OCI-LY3 (cell line): Measurements from ENCODE around the gene KIF3C.
"Not testable (repeated sequence)": the region's sequence is repeated elsewhere in the genome, so short reads cannot be mapped to it uniquely, and the experiment has no call there.

Source experiments
- H2AFZ ChIP-seq: fragments of 200-600, 300-600 bp; shearing (Covaris generic); 2 replicates; pipeline ENCODE4 v1.6.0; 2014; ENCODE audit warnings: antibody characterized with exemption, low read depth, low read length
- H3K27ac ChIP-seq: fragments of 200-600, 300-600 bp; sonication (generic); 2 replicates; pipeline ENCODE4 v1.5.1; 2014; ENCODE audit warnings: mild to moderate bottlenecking, low read length, moderate library complexity, mixed read lengths
- H3K27me3 ChIP-seq: fragments of 200-600, 300-600 bp; sonication (generic); 2 replicates; pipeline ENCODE4 v1.6.1; 2014; ENCODE audit warnings: low read depth, low read length, mixed read lengths
- H3K36me3 ChIP-seq: fragments of 200-600, 300-600 bp; sonication (generic); replicated peaks from 2 replicates; pipeline ENCODE3; 2014; ENCODE audit warnings: low read depth, low read length, mixed read lengths
- H3K4me1 ChIP-seq: fragments of 300-600, 200-600 bp; sonication (generic); 2 replicates; pipeline ENCODE4 v1.6.1; 2014; ENCODE audit warnings: low read length, mixed read lengths
- H3K4me2 ChIP-seq: fragments of 200-600, 300-600 bp; sonication (generic); 2 replicates; pipeline ENCODE4 v1.6.1; 2014; ENCODE audit warnings: low read length, mixed read lengths
- H3K4me3 ChIP-seq: fragments of 300-600, 200-600 bp; sonication (generic); 2 replicates; pipeline ENCODE4 v1.5.1; 2014; ENCODE audit warnings: antibody characterized with exemption, mild to moderate bottlenecking, low read length, moderate library complexity
- H3K79me2 ChIP-seq: fragments of 300-600, 200-600 bp; shearing (Covaris generic); 2 replicates; pipeline ENCODE4 v1.6.1; 2014; ENCODE audit warnings: mild to moderate bottlenecking, low read length, mixed read lengths
- H3K9ac ChIP-seq: fragments of 300-600, 200-600 bp; shearing (Covaris generic); 2 replicates; pipeline ENCODE4 v1.6.0; 2014; ENCODE audit warnings: mild to moderate bottlenecking, low read length, moderate library complexity
- H3K9me3 ChIP-seq: fragments of 200-600, 300-600 bp; shearing (Covaris generic); 2 replicates; pipeline ENCODE4 v1.6.1; 2014; ENCODE audit warnings: low read length, mixed read lengths; ENCODE audit not compliant: insufficient read depth
- H4K20me1 ChIP-seq: fragments of 200-600, 300-600 bp; sonication (generic); 2 replicates; pipeline ENCODE4 v1.6.1; 2016; ENCODE audit warnings: low read length, mixed read lengths; ENCODE audit not compliant: insufficient read depth
- EZH2phosphoT487 ChIP-seq: fragments of 200-600 bp; shearing (Covaris generic); IDR thresholded peaks from 2 replicates; pipeline ENCODE4 v1.6.1; 2018; ENCODE audit warnings: antibody characterized with exemption, mixed run types, low read depth
- TF ChIP-seq, protein P1 (sequence below): fragments of 200-600, 300-600 bp; sonication (generic); IDR thresholded peaks from 2 replicates; pipeline ENCODE4 v1.5.1; 2014; ENCODE audit warnings: antibody characterized with exemption, low read length, low read depth

KIF3C gene

DNA sequence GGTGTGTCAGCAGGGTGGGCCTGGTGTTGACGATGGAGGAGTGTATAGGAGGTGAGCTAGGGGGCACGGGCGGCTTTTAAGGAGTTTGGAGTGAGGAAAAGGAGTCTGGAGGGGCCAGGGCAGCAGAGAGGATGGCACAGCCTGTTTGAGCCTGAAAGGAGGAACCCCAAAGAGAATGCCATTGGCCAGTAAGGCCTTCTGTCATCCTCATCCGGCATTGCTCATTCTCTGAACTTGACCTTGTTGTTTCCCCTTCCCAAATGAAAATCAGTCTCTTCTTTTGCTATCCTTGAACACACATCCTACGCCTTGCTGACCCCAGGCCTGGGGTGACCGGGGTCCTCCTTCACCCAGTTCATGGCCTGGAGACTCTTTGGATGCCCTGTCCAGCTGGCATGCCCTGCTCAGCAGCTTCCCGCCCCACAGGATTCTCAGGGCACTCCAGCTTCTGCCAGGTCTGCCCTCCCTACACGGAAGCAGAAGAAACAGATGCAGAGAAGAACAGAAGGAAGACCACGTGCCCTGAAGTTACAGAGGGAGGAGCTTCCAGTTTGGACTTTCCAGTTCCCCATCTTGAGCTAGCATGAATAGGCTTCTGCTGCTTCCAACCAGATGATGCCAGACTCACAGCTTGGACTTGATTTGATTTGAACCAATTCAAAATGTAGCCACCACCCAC lies 20.5 kb upstream of the KIF3C start:
- Histone ChIP-seq H2AFZ (peak overlapping the region; percentile 25; the same call in 1 of the 2 replicates), H3K27ac (no peak overlapping the region), H3K4me3 (no peak overlapping the region), H3K36me3 (no peaks in the 10 kb centered on the region), H3K27me3 (no peaks in the 10 kb centered on the region), H3K9ac (no peak overlapping the region), H3K4me1 (peaks cover 25% of the 10 kb centered on the region), H3K9me3 (no peaks in the 10 kb centered on the region), H3K79me2 (no peaks in the 10 kb centered on the region), H3K4me2 (0 out of 2 replicates have a peak overlapping the region, but pooled peaks have one; percentile 13), H4K20me1 (no peaks in the 10 kb centered on the region)
- TF ChIP-seq EZH2phosphoT487: no peak
- TF ChIP-seq, protein P1, sequence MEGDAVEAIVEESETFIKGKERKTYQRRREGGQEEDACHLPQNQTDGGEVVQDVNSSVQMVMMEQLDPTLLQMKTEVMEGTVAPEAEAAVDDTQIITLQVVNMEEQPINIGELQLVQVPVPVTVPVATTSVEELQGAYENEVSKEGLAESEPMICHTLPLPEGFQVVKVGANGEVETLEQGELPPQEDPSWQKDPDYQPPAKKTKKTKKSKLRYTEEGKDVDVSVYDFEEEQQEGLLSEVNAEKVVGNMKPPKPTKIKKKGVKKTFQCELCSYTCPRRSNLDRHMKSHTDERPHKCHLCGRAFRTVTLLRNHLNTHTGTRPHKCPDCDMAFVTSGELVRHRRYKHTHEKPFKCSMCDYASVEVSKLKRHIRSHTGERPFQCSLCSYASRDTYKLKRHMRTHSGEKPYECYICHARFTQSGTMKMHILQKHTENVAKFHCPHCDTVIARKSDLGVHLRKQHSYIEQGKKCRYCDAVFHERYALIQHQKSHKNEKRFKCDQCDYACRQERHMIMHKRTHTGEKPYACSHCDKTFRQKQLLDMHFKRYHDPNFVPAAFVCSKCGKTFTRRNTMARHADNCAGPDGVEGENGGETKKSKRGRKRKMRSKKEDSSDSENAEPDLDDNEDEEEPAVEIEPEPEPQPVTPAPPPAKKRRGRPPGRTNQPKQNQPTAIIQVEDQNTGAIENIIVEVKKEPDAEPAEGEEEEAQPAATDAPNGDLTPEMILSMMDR: no peak

DNA sequence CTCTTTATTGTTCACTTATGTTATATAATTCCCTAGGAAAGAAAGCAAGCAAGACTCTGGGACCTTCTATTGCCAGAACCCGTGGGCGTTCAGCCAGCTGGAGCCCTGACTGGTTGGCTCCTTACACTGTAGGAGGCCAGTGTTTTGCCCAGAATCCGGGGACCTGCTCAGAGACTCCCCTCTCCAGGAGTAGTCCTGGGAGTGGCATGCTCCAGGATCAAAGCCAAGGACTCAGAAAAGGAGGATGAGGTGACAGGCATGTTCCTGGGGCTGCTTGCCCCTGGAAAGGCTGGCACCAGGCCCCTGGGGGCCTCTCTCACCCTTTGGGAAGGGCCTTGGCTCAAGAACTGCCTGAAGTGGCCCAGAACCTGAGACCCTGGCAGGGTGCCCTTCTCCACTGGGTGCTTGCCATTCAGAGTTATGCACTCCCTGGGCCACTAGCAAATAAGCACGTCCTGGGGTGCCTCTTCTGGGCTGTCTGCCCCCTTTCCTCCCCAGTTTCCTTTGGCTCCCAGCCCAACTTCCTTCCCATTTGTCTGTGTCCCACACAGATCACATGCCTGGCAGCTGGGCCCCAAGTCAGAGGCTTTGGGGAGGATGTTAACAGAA lies 19.6 kb upstream of the KIF3C start:
- Histone ChIP-seq H3K4me2 (no peak overlapping the region), H3K79me2 (no peaks in the 10 kb centered on the region), H4K20me1 (no peaks in the 10 kb centered on the region), H3K36me3 (no peaks in the 10 kb centered on the region), H3K27me3 (no peaks in the 10 kb centered on the region), H3K4me3 (no peak overlapping the region), H3K9me3 (no peaks in the 10 kb centered on the region), H3K4me1 (peaks cover 24% of the 10 kb centered on the region), H3K9ac (no peak overlapping the region), H2AFZ (no peak overlapping the region), H3K27ac (no peak overlapping the region)
- TF ChIP-seq EZH2phosphoT487: no peak
- TF ChIP-seq, protein P1: no peak

DNA sequence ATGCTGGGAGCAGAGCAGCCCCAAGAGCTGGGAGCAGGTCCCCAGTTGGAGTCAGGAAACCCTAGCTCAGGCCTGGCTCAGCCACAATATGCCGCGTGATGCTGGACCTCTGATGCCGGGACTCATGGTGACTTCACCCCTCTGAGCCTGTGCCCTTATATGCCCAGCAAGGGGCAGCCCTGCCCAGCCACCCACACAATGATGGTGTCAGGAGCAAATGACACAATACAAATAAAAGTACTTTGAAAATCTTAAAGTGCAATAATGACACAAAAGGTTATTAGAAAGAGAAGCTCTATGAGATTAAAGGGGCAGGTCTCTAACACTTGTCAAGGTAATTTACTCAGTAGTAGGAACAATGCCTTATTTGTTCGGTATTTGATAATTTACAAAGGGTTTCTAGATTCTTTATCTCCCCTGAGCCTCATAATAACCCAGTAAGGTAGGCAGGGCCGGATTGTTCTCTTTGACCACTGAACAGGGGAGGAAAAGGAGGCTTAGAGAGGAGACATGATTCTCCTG lies 18.3 kb upstream of the KIF3C start:
- Histone ChIP-seq H3K27me3 (no peaks in the 10 kb centered on the region), H3K4me2 (no peak overlapping the region), H4K20me1 (no peaks in the 10 kb centered on the region), H3K4me1 (peaks cover 16% of the 10 kb centered on the region), H3K9me3 (no peaks in the 10 kb centered on the region), H3K36me3 (no peaks in the 10 kb centered on the region), H3K27ac (no peak overlapping the region), H3K4me3 (no peak overlapping the region), H2AFZ (no peak overlapping the region), H3K79me2 (no peaks in the 10 kb centered on the region), H3K9ac (no peak overlapping the region)
- TF ChIP-seq, protein P1: no peak
- no peak for TF ChIP-seq EZH2phosphoT487

DNA sequence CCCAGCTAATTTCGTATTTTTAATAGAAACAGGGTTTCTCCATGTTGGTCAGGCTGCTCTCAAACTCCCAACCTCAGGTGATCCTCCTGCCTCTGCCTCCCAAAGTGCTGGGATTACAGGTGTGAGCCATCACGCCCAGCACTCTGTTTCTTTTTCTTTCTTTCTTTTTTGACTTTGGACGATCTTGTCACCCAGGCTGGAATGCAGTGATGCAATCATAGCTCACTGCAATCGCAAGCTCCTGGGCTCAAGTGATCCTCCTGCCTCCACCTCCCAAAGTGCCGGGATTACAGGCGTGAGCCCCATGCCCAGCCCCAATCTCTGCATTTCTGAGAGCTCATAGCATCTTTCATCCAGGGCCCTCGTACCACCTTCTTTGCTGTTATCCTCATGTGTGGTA lies 17.1 kb upstream of the KIF3C start:
- not testable (repeated sequence) for H3K4me3 ChIP-seq, H3K9ac ChIP-seq, H4K20me1 ChIP-seq, H3K27me3 ChIP-seq, H3K9me3 ChIP-seq, H3K36me3 ChIP-seq, H2AFZ ChIP-seq, H3K79me2 ChIP-seq, H3K4me1 ChIP-seq, H3K27ac ChIP-seq, H3K4me2 ChIP-seq

DNA sequence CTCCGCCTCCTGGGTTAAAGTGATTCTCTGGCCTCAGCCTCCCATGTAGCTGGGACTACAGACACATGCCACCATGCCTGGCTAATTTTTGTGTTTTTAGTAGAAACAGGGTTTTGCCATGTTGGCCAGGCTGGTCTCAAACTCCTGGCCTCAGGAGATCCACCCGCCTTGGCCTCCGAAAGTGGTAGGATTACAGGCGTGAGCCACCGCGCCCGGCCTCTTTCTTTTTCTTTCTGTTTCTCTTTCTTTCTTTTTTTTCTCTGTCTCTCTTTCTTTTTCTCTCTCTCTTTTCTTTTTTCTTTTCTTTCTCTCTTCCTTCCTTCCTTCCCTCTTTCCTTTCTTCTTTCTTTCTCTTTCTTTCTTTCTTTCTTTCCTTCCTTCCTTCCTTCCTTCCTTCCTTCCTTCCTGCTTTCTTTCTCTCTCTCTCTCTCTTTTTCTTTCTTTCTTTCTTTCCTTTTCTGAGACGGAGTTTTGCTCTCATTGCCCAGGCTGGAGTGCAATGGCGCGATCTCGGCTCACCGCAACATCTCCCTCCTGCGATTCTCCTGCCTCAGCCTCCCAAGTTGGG lies 16.6 kb upstream of the KIF3C start:
- H3K4me3 ChIP-seq, H3K4me2 ChIP-seq, H2AFZ ChIP-seq, H4K20me1 ChIP-seq, H3K9me3 ChIP-seq, H3K27ac ChIP-seq, H3K9ac ChIP-seq, H3K79me2 ChIP-seq, H3K36me3 ChIP-seq, H3K27me3 ChIP-seq, H3K4me1 ChIP-seq: not testable (repeated sequence)
